OCI-LY7 (cell line): Measurements from ENCODE around the gene TACR1. TPM values are rescaled to one million over a fixed set of nuclear protein-coding genes. Genes with fewer than 3 reads are reported as not detected.

Experiments
- BruUV-seq: library from RNA; stranded (reverse); fragments of 400-500 nt; replicated peaks from 2 replicates; lab custom pipeline; 2021; lab: Mats Ljungman, UMichigan
- CTCF ChIA-PET: fragments of 300-600 bp; sonication (Branson Sonifier 250); formaldehyde crosslinking; loops from one replicate; lab custom pipeline; 2022; ENCODE audit warnings: antibody characterized with exemption; ENCODE audit not compliant: unreplicated experiment; lab: Charles Lee
- POLR2A ChIA-PET: fragments of 300-600 bp; sonication (Branson Sonifier 250); formaldehyde crosslinking; loops from one replicate; lab custom pipeline; 2022; ENCODE audit warnings: antibody characterized with exemption; lab: Charles Lee
- DNase-seq: peaks from one replicate; pipeline ENCODE4 v3.0.0-alpha.2; 2015; ENCODE audit warnings: low spot score
- H2AFZ ChIP-seq: fragments of 200-600 bp; sonication (generic), shearing (Covaris generic); 2 replicates; pipeline ENCODE4 v1.6.1; 2014; ENCODE audit warnings: mild to moderate bottlenecking, antibody characterized with exemption, low read length, moderate library complexity
- H3K27ac ChIP-seq: fragments of 200-600 bp; sonication (generic); 2 replicates; pipeline ENCODE4 v1.5.1; 2014; ENCODE audit warnings: mixed run types, low read depth, mild to moderate bottlenecking, moderate library complexity, low read length, inconsistent platforms; ENCODE audit not compliant: poor library complexity, severe bottlenecking
- H3K36me3 ChIP-seq: fragments of 200-600 bp; sonication (generic); 2 replicates; pipeline ENCODE4 v1.6.1; 2014; ENCODE audit warnings: mild to moderate bottlenecking, antibody characterized with exemption, low read length, moderate library complexity, mixed read lengths; ENCODE audit not compliant: insufficient read depth
- H3K4me1 ChIP-seq: fragments of 200-600 bp; sonication (generic); 2 replicates; pipeline ENCODE4 v1.5.1; 2014; ENCODE audit warnings: mild to moderate bottlenecking, low read length; ENCODE audit not compliant: insufficient read depth, poor library complexity, severe bottlenecking
- H3K4me2 ChIP-seq: fragments of 200-600 bp; sonication (generic); 2 replicates; pipeline ENCODE4 v1.6.1; 2014; ENCODE audit warnings: mild to moderate bottlenecking, low read length
- H3K4me3 ChIP-seq: fragments of 200-600 bp; sonication (generic); 2 replicates; pipeline ENCODE4 v1.5.1; 2014; ENCODE audit warnings: mild to moderate bottlenecking, low read depth, low read length; ENCODE audit not compliant: poor library complexity, severe bottlenecking
- H3K79me2 ChIP-seq: fragments of 200-600 bp; sonication (generic); 2 replicates; pipeline ENCODE4 v1.6.1; 2016; ENCODE audit warnings: low read depth, mild to moderate bottlenecking, low read length, moderate library complexity, mixed read lengths; ENCODE audit not compliant: insufficient read depth
- H3K9me2 ChIP-seq: fragments of 200-600 bp; sonication (generic); 2 replicates; pipeline ENCODE4 v1.6.1; 2016; ENCODE audit warnings: mild to moderate bottlenecking, low read length, mixed read lengths; ENCODE audit not compliant: insufficient read depth
- H3K9me3 ChIP-seq: fragments of 200-600 bp; sonication (generic); 2 replicates; pipeline ENCODE4 v1.6.1; 2014; ENCODE audit warnings: mild to moderate bottlenecking, mixed run types, low read length, mixed read lengths
- H4K20me1 ChIP-seq: fragments of 200-600 bp; sonication (generic); 2 replicates; pipeline ENCODE4 v1.6.1; 2014; ENCODE audit warnings: mild to moderate bottlenecking, antibody characterized with exemption, low read length, moderate library complexity, mixed read lengths; ENCODE audit not compliant: insufficient read depth
- EZH2phosphoT487 ChIP-seq: fragments of 200-600 bp; sonication (generic); IDR thresholded peaks from 2 replicates; pipeline ENCODE4 v1.6.1; 2018; ENCODE audit warnings: low read depth, borderline replicate concordance, mild to moderate bottlenecking, mixed run types, antibody characterized with exemption, low read length, moderate library complexity, mixed read lengths
- intact Hi-C: fragments of 100-400 bp; cut with micrococcal nuclease; formaldehyde crosslinking; loops from one replicate; pipeline ENCODE4 v1.10.0; 2022; ENCODE audit not compliant: unreplicated experiment
- total RNA-seq, 2 experiments: library from RNA; depleted of rRNA in 1 of 2; stranded (reverse); fragments of >200 nt in 1 of 2; shearing (Covaris generic) in 1 of 2; gene quantifications; 2 replicates each; pipeline ENCODE4 v1.2.3, GENCODE V29; 2014 to 2022
- TF ChIP-seq, protein P1 (sequence below): fragments of 200-600 bp; sonication (generic); conservative IDR thresholded peaks from 2 replicates; pipeline ENCODE4 v1.5.1; 2014; ENCODE audit warnings: mild to moderate bottlenecking, antibody characterized with exemption, low read length, moderate library complexity, mixed read lengths

The TACR1 gene
- total RNA-seq, 2 experiments from 2014 or later = not detected

DNA sequence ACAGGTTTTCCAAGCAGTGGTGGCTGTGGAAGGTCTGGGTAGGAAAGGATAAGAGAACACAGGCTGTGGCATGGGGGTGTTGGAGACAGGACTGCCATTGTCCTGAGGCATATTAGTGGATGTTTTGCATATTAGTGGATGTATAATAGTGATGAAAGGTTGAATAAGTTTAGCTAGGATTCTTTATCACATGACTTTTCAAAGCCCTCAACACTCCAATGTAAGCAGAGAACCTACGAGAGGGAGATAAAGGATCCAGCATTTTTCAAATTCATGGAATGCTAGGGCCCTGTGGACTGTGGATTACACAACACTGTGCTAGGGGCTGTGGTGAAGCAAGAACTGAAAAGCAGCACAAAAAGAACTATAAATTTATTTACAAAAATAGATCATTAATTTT lies 177.6 kb downstream of the TACR1 start:
- no TSS peak for BruUV-seq
- DNase-seq = no peak
- Histone ChIP-seq H3K4me2 (no peak overlapping the region), H3K9me3 (no peaks in the 10 kb centered on the region), H3K9me2 (no peaks in the 10 kb centered on the region), H3K27ac (no peak overlapping the region), H3K79me2 (no peaks in the 10 kb centered on the region), H3K4me3 (no peak overlapping the region), H3K36me3 (no peaks in the 10 kb centered on the region), H4K20me1 (no peaks in the 10 kb centered on the region), H2AFZ (no peak overlapping the region), H3K4me1 (no peaks in the 10 kb centered on the region)
- POLR2A ChIA-PET = interaction anchor here (1.3 kb wide), 1 partner anchor 10 kb away, joined by 3 read pairs; no protein-coding TSS in a partner anchor
- TF ChIP-seq EZH2phosphoT487 = no peak
- TF ChIP-seq, protein P1, sequence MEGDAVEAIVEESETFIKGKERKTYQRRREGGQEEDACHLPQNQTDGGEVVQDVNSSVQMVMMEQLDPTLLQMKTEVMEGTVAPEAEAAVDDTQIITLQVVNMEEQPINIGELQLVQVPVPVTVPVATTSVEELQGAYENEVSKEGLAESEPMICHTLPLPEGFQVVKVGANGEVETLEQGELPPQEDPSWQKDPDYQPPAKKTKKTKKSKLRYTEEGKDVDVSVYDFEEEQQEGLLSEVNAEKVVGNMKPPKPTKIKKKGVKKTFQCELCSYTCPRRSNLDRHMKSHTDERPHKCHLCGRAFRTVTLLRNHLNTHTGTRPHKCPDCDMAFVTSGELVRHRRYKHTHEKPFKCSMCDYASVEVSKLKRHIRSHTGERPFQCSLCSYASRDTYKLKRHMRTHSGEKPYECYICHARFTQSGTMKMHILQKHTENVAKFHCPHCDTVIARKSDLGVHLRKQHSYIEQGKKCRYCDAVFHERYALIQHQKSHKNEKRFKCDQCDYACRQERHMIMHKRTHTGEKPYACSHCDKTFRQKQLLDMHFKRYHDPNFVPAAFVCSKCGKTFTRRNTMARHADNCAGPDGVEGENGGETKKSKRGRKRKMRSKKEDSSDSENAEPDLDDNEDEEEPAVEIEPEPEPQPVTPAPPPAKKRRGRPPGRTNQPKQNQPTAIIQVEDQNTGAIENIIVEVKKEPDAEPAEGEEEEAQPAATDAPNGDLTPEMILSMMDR = no peak
- intact Hi-C loops = no loop called here
- CTCF ChIA-PET = no interaction called here

DNA sequence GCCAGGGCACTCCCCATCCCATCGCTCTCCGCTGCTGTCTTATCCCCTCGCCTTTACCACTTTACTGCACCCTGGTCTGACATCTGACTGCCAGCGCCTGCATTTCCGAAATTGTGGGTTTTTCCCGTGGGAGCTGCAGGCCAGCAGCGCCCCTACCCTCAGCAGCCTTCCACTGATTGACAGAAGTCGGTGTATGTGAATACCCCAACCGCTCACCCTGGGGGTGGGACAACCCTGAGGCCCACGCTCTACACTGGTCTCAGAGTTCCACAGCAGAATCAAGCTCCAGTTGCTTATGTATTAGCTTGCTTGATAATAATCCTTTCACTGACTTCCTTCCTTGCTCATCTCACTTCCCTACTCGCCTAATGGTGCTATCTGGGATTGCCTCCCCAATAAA lies 178.8 kb downstream of the TACR1 start:
- no peaks in the 10 kb centered on the region for H3K9me2 ChIP-seq
- no peak overlapping the region for H3K4me3 ChIP-seq
- TF ChIP-seq EZH2phosphoT487 = no peak
- TF ChIP-seq, protein P1 = no peak
- no peak overlapping the region for H3K4me2 ChIP-seq
- ChIA-PET CTCF (interaction anchor here (0.5 kb wide), 1 partner anchor 64 kb away, joined by 3 read pairs; no protein-coding TSS in a partner anchor), POLR2A (interaction anchor here (0.7 to 1.5 kb wide), 2 partner anchors 14 to 588 kb away, joined by 3 read pairs; no protein-coding TSS in a partner anchor)
- DNase-seq = no peak
- no peaks in the 10 kb centered on the region for H3K4me1 ChIP-seq
- H4K20me1 ChIP-seq = no peaks in the 10 kb centered on the region
- H3K27ac ChIP-seq = no peak overlapping the region
- BruUV-seq = no TSS peak
- no peaks in the 10 kb centered on the region for H3K79me2 ChIP-seq
- H3K36me3 ChIP-seq = no peaks in the 10 kb centered on the region
- no peak overlapping the region for H2AFZ ChIP-seq
- intact Hi-C loops = no loop called here
- 0 out of 2 replicates have a peak, but pooled peaks cover under 1% of the 10 kb centered on the region for H3K9me3 ChIP-seq

DNA sequence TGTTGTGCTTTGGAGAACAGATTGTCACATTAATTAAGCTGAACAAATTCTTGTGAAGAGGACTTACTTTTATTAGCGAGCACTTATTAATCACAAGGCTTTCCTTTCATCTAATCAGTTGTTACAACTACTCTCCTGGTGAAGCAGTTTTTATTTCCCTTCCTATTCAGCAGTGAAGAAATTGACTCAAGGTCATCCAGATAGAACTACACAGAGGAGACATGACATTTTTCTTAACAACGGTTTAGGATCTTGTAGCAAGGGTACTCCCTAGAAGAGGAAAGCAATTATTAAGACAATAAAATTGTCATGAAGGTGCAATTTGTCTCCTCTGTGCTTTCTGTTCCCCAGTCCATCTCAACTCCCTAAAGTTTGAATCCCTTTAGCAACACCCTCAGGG lies 179.5 kb downstream of the TACR1 start:
- Histone ChIP-seq H3K9me3 (peaks cover 8% of the 10 kb centered on the region; the same call in 1 of the 2 replicates), H3K4me3 (no peak overlapping the region), H3K36me3 (no peaks in the 10 kb centered on the region), H3K9me2 (no peaks in the 10 kb centered on the region), H3K4me1 (no peaks in the 10 kb centered on the region), H2AFZ (no peak overlapping the region), H3K79me2 (no peaks in the 10 kb centered on the region), H3K27ac (no peak overlapping the region), H3K4me2 (no peak overlapping the region), H4K20me1 (no peaks in the 10 kb centered on the region)
- no peak for DNase-seq
- TF ChIP-seq EZH2phosphoT487 = no peak
- TF ChIP-seq, protein P1 = no peak
- ChIA-PET CTCF (no interaction called here), POLR2A (interaction anchor here (1.1 kb wide), 1 partner anchor 9 kb away, joined by 3 read pairs; no protein-coding TSS in a partner anchor)
- intact Hi-C loops = no loop called here
- BruUV-seq = no TSS peak
